AG09309 (cell line): ENCODE data around the gene NAAA.
"Not testable (repeated sequence)": the region's sequence is repeated elsewhere in the genome, so short reads cannot be mapped to it uniquely, and the experiment has no call there.

Source experiments
- DNase-seq: peaks from one replicate; pipeline ENCODE4 v3.0.0-alpha.2; 2010; ENCODE audit warnings: low read depth
- H3K4me3 ChIP-seq: 2 replicates; pipeline ENCODE4 v1.5.1; 2011; ENCODE audit warnings: mild to moderate bottlenecking, low read depth, low read length, moderate library complexity; ENCODE audit not compliant: control insufficient read depth
- CTCF ChIP-seq: IDR thresholded peaks from 2 replicates; pipeline ENCODE4 v1.5.1; 2011; ENCODE audit warnings: mild to moderate bottlenecking, low read depth, low read length, inconsistent platforms; ENCODE audit not compliant: insufficient read depth, control insufficient read depth; ENCODE audit errors: missing control alignments

The NAAA gene

DNA sequence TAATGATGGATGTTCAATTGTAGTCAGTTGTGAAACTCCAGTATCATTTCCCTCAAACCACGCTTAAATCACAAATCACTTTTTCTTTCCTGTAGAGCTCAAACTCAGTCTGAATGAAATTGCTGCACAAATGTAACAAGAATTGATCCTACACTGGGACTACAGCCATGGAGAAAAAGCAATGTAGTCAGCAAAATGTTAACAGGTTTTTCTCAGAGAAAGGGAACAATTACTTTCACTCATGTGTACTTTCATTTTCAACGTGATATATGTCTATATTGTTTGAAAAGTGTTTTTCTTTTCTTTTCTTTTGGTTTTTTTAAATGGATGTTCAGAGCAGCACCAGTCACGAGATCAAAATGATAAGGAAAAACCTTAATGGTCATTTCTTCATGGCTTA, 27.3 kb upstream of the NAAA start:
- H3K4me3 ChIP-seq = no peak overlapping the region
- DNase-seq = no peak
- TF ChIP-seq CTCF = no peak

DNA sequence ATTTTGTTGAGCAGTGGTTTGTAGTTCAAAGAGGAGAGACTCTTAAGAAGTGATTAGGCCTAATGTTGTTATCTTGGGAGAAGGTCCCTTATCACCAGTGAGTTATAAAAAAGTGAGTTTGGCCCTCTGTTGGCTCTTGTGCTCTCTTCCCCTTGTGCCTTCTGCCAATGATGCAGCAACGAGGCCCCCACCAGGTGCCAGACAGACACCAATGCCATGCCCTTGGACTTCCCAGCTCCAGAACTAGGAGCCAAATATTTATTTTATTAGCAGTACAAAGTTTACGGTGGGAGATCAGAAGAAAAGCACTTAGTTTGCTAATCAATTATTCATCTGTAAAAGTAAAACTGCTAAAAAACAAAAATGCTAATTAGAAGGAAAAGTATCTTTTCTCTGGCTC, 22.7 kb upstream of the NAAA start:
- no peak overlapping the region for H3K4me3 ChIP-seq
- no peak for TF ChIP-seq CTCF
- DNase-seq = no peak

DNA sequence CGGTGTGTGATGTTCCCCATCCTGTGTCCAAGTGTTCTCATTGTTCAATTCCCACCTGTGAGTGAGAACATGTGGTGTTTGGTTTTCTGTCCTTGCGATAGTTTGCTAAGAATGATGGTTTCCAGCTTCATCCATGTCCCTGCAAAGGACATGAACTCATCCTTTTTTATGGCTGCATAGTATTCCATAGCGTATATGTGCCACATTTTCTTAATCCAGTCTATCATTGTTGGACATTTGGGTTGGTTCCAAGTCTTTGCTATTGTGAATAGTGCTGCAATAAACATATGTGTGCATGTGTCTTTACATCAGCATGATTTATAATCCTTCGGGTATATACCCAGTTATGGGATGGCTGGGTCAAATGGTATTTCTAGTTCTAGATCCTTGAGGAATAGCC, 21.3 kb upstream of the NAAA start:
- H3K4me3 ChIP-seq, DNase-seq: not testable (repeated sequence)

- not testable (repeated sequence) for H3K4me3 ChIP-seq, DNase-seq
Observed at GRCh38 chr4:75958546-75958945, 17.7 kb upstream of the NAAA start.

GRCh38 chr4:75954811-75955210, 14.0 kb upstream of the NAAA start:
- DNase-seq, H3K4me3 ChIP-seq: not testable (repeated sequence)

GRCh38 chr4:75953509-75953908, 12.7 kb upstream of the NAAA start:
- no peak for DNase-seq
- H3K4me3 ChIP-seq = no peak overlapping the region
- no peak for TF ChIP-seq CTCF

- TF ChIP-seq CTCF = no peak
- no peak overlapping the region for H3K4me3 ChIP-seq
- no peak for DNase-seq
Observed at GRCh38 chr4:75950213-75950815, 9.5 kb upstream of the NAAA start.

DNA sequence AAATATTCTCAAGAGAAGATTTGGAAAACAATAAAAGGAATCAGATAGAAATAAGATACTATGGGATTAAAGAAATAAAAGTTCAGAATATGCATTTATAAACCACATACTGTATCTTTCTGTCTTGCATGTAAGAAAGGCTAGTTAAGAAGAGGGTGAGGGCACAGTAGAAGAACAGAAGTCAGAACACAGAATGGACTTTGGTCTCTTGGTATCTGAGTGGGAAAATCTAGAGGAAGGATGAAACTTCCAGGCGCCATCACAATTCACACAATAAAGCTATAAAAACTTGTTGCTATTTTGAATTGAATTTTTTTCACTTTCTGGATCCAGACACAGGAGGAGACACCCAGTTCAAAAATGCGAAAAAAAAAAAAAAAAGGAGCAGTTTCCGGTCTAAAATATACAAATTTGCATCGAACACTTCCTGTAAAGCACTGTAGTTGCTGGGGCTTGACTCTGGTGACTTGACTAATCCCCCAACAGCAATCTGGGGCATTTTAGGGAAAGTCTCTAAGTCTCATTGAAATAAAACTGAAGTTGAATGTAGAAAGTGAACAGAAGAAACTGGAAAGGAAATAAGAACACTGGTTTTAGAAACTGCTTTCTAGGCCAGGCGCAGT, 8.1 kb upstream of the NAAA start:
- no peak for DNase-seq
- TF ChIP-seq CTCF = no peak
- no peak overlapping the region for H3K4me3 ChIP-seq
